Colonic mucosa (tissue), 4 donors: ENCODE data around the gene RIBC2. TPM values are rescaled to one million over a fixed set of nuclear protein-coding genes. Genes with fewer than 3 reads are reported as not detected.
A peak's percentile ranks its signal among the peaks of the same experiment; 100 is the strongest.

Experiments
- DNase-seq: peaks from one replicate; pipeline ENCODE4 v3.0.0-alpha.2; 2020
- H3K27ac ChIP-seq: fragments of 200-600 bp; one replicate; pipeline ENCODE4 v1.8.0; 2021
- H3K27me3 ChIP-seq: fragments of 200-600 bp; one replicate; pipeline ENCODE4 v1.8.0; 2021
- H3K36me3 ChIP-seq: fragments of 200-600 bp; one replicate; pipeline ENCODE4 v1.8.0; 2021
- H3K4me1 ChIP-seq: fragments of 200-600 bp; one replicate; pipeline ENCODE4 v1.8.0; 2021; ENCODE audit warnings: mild to moderate bottlenecking
- H3K4me3 ChIP-seq: fragments of 200-600 bp; one replicate; pipeline ENCODE4 v1.8.0; 2021
- H3K9ac ChIP-seq, 2 donors: one replicate each; pipeline ENCODE4 v1.7.0; 2013; ENCODE audit warnings: control low read depth in 2 of 2, low read depth in 2 of 2, low read length in 2 of 2
- H3K9me3 ChIP-seq: fragments of 200-600 bp; one replicate; pipeline ENCODE4 v1.8.0; 2021
- intact Hi-C: fragments of 100-400 bp; cut with DNase I; formaldehyde crosslinking; loops from one replicate; pipeline ENCODE4 v1.14.1; 2022
- total RNA-seq, 2 donors: library from RNA; stranded (reverse); fragmentation: NEBNext Ultra II Directional in 1 of 2; extraction: Animal tissue kit (Norgen Biotek cat#: 25700) in 1 of 2; gene quantifications; one replicate each; pipeline ENCODE4 v1.2.1, GENCODE V29; 2021
- TF ChIP-seq, protein P1 (sequence below): fragments of 200-600 bp; IDR thresholded peaks from one replicate; pipeline ENCODE4 v1.8.0; 2022; ENCODE audit warnings: antibody characterized with exemption, mild to moderate bottlenecking
- donor health status: healthy.
- donor health status: DM: no; HTN: no; CAD: no.
- donor health status: DM: no; HTN: no; CAD: no.

The RIBC2 gene
- total RNA-seq, 2 donors from 2014 or later = 0.85 to 6.7 TPM

DNA sequence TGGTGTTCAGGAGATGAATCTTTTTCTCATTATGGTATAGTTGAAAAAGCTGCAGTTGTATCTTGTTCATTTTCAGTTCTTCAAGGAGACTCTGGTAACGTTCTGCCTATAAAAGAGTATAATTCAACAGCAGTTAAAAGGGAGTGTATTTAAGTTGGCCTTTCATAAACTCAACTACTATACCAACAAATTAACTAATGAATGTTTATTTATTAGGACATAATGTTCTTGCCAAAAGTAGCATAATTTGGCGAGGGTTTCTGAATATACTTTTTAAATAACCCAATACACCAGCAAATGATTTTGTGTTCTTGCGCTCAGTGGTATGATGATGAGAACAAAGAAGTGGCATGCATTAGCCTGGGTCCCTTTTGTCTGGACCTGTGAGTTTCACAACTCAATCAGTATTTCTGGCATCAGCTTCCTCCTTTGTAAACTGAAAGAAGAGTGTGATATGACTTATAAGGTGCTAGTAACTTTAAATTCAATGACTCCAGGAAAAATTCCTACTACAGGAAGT, 11.0 kb upstream of the RIBC2 start:
- Histone ChIP-seq H3K4me3 (no peak overlapping the region), H3K9ac (no peak overlapping the region), H3K27ac (no peak overlapping the region), H3K4me1 (no peaks in the 10 kb centered on the region), H3K27me3 (no peaks in the 10 kb centered on the region), H3K36me3 (no peaks in the 10 kb centered on the region), H3K9me3 (no peaks in the 10 kb centered on the region)
- TF ChIP-seq, protein P1, sequence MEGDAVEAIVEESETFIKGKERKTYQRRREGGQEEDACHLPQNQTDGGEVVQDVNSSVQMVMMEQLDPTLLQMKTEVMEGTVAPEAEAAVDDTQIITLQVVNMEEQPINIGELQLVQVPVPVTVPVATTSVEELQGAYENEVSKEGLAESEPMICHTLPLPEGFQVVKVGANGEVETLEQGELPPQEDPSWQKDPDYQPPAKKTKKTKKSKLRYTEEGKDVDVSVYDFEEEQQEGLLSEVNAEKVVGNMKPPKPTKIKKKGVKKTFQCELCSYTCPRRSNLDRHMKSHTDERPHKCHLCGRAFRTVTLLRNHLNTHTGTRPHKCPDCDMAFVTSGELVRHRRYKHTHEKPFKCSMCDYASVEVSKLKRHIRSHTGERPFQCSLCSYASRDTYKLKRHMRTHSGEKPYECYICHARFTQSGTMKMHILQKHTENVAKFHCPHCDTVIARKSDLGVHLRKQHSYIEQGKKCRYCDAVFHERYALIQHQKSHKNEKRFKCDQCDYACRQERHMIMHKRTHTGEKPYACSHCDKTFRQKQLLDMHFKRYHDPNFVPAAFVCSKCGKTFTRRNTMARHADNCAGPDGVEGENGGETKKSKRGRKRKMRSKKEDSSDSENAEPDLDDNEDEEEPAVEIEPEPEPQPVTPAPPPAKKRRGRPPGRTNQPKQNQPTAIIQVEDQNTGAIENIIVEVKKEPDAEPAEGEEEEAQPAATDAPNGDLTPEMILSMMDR = no peak
- DNase-seq = no peak
- intact Hi-C loops = no loop called here

DNA sequence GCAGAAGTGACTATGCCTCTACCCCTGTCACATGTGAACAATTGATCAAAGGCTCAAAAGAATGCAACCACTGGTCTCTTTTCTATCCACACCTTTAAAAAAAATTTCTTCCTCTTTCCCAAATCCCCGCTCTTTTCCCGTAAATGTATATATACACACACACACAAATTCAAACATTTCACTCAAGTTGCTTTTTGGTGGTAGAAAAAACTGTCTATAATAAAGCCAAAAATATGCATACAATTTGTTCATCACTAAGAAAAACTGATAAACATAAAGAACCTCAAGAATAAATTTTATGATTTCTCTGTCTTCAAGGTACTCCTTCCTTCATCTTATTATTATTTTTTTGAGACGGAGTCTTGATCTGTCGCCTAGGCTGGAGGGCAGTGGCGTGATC, 5.7 kb upstream of the RIBC2 start:
- Histone ChIP-seq H3K4me1 (no peaks in the 10 kb centered on the region), H3K27me3 (no peaks in the 10 kb centered on the region), H3K36me3 (no peaks in the 10 kb centered on the region), H3K9ac (no peak overlapping the region), H3K9me3 (no peaks in the 10 kb centered on the region), H3K4me3 (no peak overlapping the region), H3K27ac (no peak overlapping the region)
- DNase-seq = no peak
- TF ChIP-seq, protein P1 = no peak
- intact Hi-C loops = no loop called here

DNA sequence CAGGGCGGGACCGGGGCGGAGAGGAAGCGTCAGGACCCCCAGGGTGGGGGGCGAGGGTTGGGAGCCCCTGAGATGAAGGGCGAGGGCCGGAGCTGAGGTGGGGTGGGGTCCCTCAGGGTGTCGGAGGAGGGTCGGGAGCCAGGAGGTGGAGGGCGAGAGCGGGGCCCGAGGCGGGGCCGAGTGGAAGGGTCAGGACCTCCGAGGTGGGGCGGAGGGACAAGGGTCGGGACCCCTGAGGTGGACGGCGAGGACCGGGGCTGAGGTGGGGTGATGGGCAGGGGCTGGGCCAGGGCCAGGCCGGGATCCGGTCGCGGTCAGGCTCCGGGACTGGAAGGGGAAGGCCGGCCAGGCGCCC, 503 bp upstream of the RIBC2 start:
- H3K27ac ChIP-seq = no peak overlapping the region
- intact Hi-C loops = loop anchor here (10.0 kb wide), 1 partner anchor 88 kb away; no protein-coding TSS in a partner anchor
- no peak overlapping the region for H3K9ac ChIP-seq
- H3K4me1 ChIP-seq = peaks cover 5% of the 10 kb centered on the region
- TF ChIP-seq, protein P1 = no peak
- no peaks in the 10 kb centered on the region for H3K36me3 ChIP-seq
- DNase-seq = no peak
- no peaks in the 10 kb centered on the region for H3K27me3 ChIP-seq
- H3K4me3 ChIP-seq = peak overlapping the region; percentile 40
- no peaks in the 10 kb centered on the region for H3K9me3 ChIP-seq

DNA sequence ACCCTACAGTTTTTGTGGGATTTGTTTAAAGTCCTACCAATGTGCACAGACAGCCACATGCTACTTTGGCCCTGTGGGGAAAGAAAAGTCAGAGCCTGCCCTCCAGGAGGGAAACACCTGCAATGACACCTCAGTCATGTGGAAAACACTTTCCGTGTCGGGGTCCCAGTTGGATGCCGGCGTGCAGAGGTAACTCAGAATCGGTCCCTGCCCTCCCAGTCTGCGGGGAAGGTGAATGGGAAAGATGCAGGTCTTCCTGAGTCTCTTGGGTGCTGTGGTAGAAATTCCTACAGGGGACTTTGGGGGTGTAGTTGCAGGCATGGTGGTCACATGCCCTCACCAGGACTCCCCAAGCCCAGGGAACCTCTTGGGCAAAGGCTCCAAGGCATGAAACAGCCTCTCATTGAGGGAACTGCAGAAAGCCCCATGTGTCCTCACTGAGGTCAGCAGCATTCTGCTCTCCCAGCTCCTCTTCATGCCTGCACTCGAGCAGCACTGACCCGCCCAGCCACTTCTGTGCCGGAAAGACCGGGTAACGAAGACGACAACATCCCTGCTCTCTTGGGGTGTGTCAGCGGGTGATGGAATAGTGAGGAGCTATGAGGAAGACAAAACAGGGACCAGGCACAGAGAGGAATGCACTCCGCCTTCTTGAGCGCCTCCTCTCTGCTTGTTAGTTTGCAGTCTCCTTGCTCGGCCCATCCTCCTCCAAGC, 4.7 kb downstream of the RIBC2 start:
- TF ChIP-seq, protein P1 = no peak
- Histone ChIP-seq H3K27me3 (no peaks in the 10 kb centered on the region), H3K9me3 (no peaks in the 10 kb centered on the region), H3K27ac (no peak overlapping the region), H3K4me3 (no peak overlapping the region), H3K36me3 (no peaks in the 10 kb centered on the region), H3K9ac (no peak overlapping the region), H3K4me1 (peaks cover 3% of the 10 kb centered on the region)
- no peak for DNase-seq
- intact Hi-C loops = loop anchor here (10.0 kb wide), 1 partner anchor 93 kb away; no protein-coding TSS in a partner anchor

DNA sequence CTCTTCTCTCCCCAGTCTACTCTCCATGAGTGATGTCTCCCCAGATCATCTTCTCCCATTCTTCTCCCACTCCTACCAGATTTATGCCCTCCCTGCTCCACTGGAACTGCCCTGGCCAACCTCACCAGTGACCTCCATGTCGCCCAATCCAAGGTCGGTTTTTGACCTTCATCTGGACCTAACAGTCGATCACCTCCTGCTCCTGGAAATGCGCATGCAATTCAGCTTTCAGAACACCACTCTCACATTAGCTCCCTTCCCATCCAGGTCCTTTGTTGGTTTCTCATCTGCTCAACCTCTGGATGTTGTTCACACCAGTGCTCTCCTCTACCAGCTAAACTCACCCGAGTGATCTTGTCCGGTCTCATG, 5.3 kb downstream of the RIBC2 start:
- TF ChIP-seq, protein P1 = no peak
- no peaks in the 10 kb centered on the region for H3K4me1 ChIP-seq

More for the DNA sequence above, 5.3 kb downstream of the RIBC2 start:
- Histone ChIP-seq H3K4me3 (no peak overlapping the region), H3K9me3 (no peaks in the 10 kb centered on the region), H3K27me3 (no peaks in the 10 kb centered on the region), H3K9ac (no peak overlapping the region), H3K27ac (no peak overlapping the region), H3K36me3 (no peaks in the 10 kb centered on the region)
- intact Hi-C loops = loop anchor here (10.0 kb wide), 1 partner anchor 94 kb away; no protein-coding TSS in a partner anchor
- no peak for DNase-seq
